Esophagus mucosa (tissue), 1 donor: Measurements from ENCODE around the gene RPL6. TPM values are rescaled to one million over a fixed set of nuclear protein-coding genes. Genes with fewer than 3 reads are reported as not detected.
"Not testable (repeated sequence)": the region's sequence is repeated elsewhere in the genome, so short reads cannot be mapped to it uniquely, and the experiment has no call there.

Experiments
- ATAC-seq: fragments of 200-7000 bp; cut with Tn5 transposase; one replicate; pipeline ENCODE4 v1.9.1; 2020
- total RNA-seq: library from RNA; stranded (reverse); gene quantifications from one replicate; pipeline ENCODE4 v1.2.4, GENCODE V29; 2023
- donor health status: DM: yes; HTN: yes; CAD: no.

The RPL6 gene
- total RNA-seq, 1 donor from 2014 or later: 1,486 TPM

- ATAC-seq: peak; percentile 82
Observed at GRCh38 chr12:112419297-112420133, 10.1 kb upstream of the RPL6 start.

GRCh38 chr12:112418608-112419296 is 9.3 kb upstream of the RPL6 start, which contains the start of gene PTPN11:
Gene PTPN11, plus strand, starts transcription at chr12:112418947. Its CDS starts 165 bp downstream, at chr12:112419112.
- ATAC-seq: peak; percentile 92

GRCh38 chr12:112418273-112418607 is 8.8 kb upstream of the RPL6 start:
- ATAC-seq: peak; percentile 2

GRCh38 chr12:112415457-112415856 is 6.1 kb upstream of the RPL6 start:
- ATAC-seq: not testable (repeated sequence)

- ATAC-seq: no peak
Observed at GRCh38 chr12:112413855-112414625, 4.6 kb upstream of the RPL6 start.

- no peak for ATAC-seq
Observed at GRCh38 chr12:112409906-112410244, 470 bp upstream of the RPL6 start.

GRCh38 chr12:112408621-112409020 is 784 bp downstream of the RPL6 start:
- ATAC-seq: peak; percentile 53

GRCh38 chr12:112407683-112408082 is 1.7 kb downstream of the RPL6 start:
- ATAC-seq: not testable (repeated sequence)

- no peak for ATAC-seq
Observed at GRCh38 chr12:112406519-112407488, 2.6 kb downstream of the RPL6 start.

- peak; percentile 26 for ATAC-seq
Observed at GRCh38 chr12:112401903-112402498, 7.4 kb downstream of the RPL6 start.

GRCh38 chr12:112401054-112401453 is 8.4 kb downstream of the RPL6 start:
- ATAC-seq: no peak

- ATAC-seq: no peak
Observed at GRCh38 chr12:112393328-112393727, 16.1 kb downstream of the RPL6 start.

GRCh38 chr12:112389922-112390654 is 19.3 kb downstream of the RPL6 start:
- ATAC-seq: not testable (repeated sequence)

GRCh38 chr12:112389228-112389627 is 20.2 kb downstream of the RPL6 start:
- no peak for ATAC-seq

- no peak for ATAC-seq
Observed at GRCh38 chr12:112386726-112387125, 22.7 kb downstream of the RPL6 start.

- no peak for ATAC-seq
Observed at GRCh38 chr12:112382866-112383265, 26.5 kb downstream of the RPL6 start.

GRCh38 chr12:112381883-112382796 is 27.3 kb downstream of the RPL6 start, which contains the start of gene HECTD4:
Gene HECTD4, minus strand, starts transcription at chr12:112382431. Its CDS starts 303 bp downstream, at chr12:112382128.
- peak; percentile 97 for ATAC-seq

- ATAC-seq: peak; percentile 59
Observed at GRCh38 chr12:112381406-112381882, 28.0 kb downstream of the RPL6 start.

GRCh38 chr12:112380663-112381405 is 28.6 kb downstream of the RPL6 start:
- ATAC-seq: peak; percentile 2
